ACC112 (cell line): ENCODE measurements around the gene ZSWIM4.

Experiments used
- H2AFZ ChIP-seq: fragments of 200-600 bp; sonication (generic); one replicate; pipeline ENCODE4 v1.6.0; 2017; ENCODE audit warnings: antibody characterized with exemption, low read length; ENCODE audit not compliant: unreplicated experiment
- H3K27ac ChIP-seq: fragments of 200-600 bp; sonication (generic); 2 replicates; pipeline ENCODE4 v1.5.1; 2014; ENCODE audit warnings: low read depth, mild to moderate bottlenecking, antibody characterized with exemption, low read length, moderate library complexity
- H3K27me3 ChIP-seq: fragments of 200-600 bp; sonication (generic); 2 replicates; pipeline ENCODE4 v1.6.1; 2014; ENCODE audit warnings: mild to moderate bottlenecking, antibody characterized with exemption, low read length, moderate library complexity, mixed read lengths; ENCODE audit not compliant: insufficient read depth
- H3K36me3 ChIP-seq: fragments of 200-600 bp; sonication (generic); 2 replicates; pipeline ENCODE4 v1.6.1; 2016; ENCODE audit warnings: mild to moderate bottlenecking, antibody characterized with exemption, low read length, moderate library complexity, mixed read lengths; ENCODE audit not compliant: insufficient read depth
- H3K4me1 ChIP-seq: fragments of 200-600 bp; sonication (generic); one replicate; pipeline ENCODE4 v1.6.1; 2016; ENCODE audit warnings: low read length, mixed read lengths; ENCODE audit not compliant: insufficient read depth, unreplicated experiment, control insufficient read depth
- H3K4me3 ChIP-seq: fragments of 200-600 bp; sonication (generic); 2 replicates; pipeline ENCODE4 v1.5.1; 2014; ENCODE audit warnings: mild to moderate bottlenecking, low read depth, low read length
- H3K79me2 ChIP-seq: fragments of 200-600 bp; sonication (generic); one replicate; pipeline ENCODE4 v1.6.0; 2016; ENCODE audit warnings: low read length; ENCODE audit not compliant: control insufficient read depth, unreplicated experiment, insufficient read depth

Gene ZSWIM4

DNA sequence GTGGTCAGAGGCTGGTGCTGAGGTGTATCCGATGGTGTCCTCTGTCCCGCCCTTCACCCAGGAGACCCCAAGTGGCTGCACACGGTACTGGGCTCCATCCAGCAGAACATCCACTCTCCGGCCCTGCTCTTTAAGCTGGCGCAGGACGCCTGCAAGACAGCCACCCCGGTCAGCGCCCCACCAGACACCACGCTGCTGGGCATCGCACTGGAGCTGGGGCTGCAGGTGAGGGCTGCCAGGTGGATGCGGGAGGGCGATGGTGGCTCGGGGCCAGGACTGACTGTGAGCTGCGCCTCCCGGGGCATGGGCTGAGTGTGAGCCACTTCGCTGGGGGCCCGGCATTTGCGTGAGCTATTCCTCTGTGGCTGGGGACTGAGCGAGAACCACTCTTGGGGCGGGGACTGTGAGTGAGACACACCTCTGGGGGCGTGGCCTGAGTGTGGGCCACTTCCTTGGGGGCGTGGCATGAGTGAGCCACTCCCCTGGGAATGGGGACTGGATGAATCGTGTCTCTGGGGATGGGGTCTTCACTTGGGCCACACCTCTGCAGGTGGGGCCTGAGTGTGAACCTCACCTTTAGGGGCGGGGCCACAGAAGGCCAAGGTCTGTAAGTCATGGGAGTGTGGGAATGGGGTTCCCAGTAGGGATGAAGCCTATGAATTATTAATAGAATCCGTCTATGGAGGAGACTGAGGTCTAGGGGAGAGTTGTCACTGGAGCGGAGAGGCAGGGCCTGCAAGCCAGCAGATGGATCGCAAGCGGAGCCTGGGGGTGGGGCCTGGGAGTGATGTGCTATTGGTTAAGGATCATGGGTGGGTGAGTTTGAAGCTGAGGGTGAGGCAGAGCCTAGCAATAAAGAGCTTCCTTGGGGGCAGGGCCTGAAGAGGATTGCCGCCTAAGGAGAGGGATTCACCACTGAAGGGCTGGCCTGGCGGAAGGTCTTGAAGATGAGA lies 30.5 kb downstream of the ZSWIM4 start:
- H3K27ac ChIP-seq: no peak overlapping the region
- H3K4me3 ChIP-seq: no peak overlapping the region
- no peaks in the 10 kb centered on the region for H3K79me2 ChIP-seq
- H2AFZ ChIP-seq: no peak overlapping the region
- no peaks in the 10 kb centered on the region for H3K27me3 ChIP-seq
- peaks cover 7% of the 10 kb centered on the region for H3K4me1 ChIP-seq
- peaks cover 13% of the 10 kb centered on the region; the same call in 1 of the 2 replicates for H3K36me3 ChIP-seq

DNA sequence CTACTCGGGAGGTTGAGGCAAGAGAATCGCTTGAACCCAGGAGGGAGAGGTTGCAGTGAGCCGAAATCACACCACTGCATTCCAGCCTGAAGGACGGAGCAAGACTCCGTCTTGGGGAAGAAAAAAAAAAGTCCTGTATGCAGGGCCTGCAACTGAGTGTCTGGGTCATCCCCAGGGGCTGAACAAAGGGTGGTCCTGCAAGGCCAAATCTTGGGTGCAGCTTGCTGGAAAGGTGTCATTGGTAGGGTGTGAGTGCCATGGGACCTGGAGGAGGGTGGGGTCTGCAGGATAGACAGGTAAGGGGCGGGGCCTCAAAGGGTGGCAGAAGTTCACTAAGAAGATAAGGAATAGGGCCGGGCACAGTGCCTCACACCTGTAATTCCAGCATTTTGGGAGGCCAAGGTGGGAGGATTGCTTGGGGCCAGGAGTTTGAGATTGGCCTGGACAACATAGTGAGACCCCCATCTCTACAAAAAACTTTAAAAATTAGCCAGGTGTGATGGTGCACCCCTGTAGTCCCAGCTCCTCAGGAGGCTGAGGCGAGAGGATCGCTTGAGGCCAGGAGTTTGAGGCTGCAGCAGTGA lies 31.5 kb downstream of the ZSWIM4 start:
- no peak overlapping the region for H2AFZ ChIP-seq
- peaks cover 7% of the 10 kb centered on the region for H3K4me1 ChIP-seq
- no peak overlapping the region for H3K4me3 ChIP-seq
- no peaks in the 10 kb centered on the region for H3K27me3 ChIP-seq
- no peak overlapping the region for H3K27ac ChIP-seq
- H3K79me2 ChIP-seq: no peaks in the 10 kb centered on the region
- peaks cover 13% of the 10 kb centered on the region; the same call in 1 of the 2 replicates for H3K36me3 ChIP-seq

DNA sequence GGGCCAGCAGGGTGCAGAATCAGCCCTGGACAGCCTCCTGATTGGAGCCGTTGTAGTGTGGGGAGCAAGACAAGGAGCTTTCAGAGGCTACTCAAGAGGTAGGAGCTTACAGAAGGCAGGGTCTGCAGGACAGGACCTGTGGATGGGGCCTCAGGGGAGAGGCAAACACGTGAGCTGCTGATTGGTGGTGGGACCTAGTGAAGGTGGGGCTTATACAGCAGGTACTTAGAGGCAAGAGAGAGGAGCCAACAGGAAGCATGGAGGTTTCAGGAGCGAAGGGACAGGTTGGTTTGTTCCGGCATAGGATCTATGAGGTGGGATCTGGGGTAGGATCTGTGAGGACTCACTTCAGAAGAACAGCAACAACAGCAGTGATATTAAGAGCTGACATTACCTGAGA lies 32.4 kb downstream of the ZSWIM4 start:
- Histone ChIP-seq H3K36me3 (peaks cover 13% of the 10 kb centered on the region; the same call in 1 of the 2 replicates), H3K4me1 (no peaks in the 10 kb centered on the region)

DNA sequence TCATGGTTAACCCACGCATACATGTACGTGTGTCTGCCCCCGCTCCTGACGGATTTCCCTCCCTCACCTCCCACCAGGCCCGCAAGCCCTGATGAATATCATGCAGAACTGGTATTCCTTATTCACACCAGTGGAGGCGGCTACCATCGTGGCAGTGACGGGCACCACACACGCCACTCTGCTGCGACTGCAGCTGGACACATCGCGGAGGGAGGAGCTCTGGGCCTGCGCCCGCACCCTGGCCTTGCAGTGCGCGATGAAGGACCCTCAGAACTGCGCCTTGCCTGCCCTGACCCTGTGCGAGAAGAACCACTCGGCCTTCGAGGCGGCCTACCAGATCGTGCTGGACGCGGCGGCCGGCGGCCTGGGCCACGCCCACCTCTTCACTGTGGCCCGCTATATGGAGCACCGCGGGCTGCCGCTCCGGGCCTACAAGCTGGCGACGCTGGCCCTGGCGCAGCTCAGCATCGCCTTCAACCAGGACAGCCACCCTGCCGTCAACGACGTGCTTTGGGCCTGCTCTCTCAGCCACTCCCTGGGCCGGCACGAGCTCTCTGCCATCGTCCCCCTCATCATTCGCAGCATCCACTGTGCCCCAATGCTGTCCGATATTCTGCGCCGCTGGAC lies 35.0 kb downstream of the ZSWIM4 start:
- Histone ChIP-seq H2AFZ (no peak overlapping the region), H3K27ac (no peak overlapping the region), H3K27me3 (no peaks in the 10 kb centered on the region), H3K4me3 (no peak overlapping the region), H3K4me1 (peaks cover 11% of the 10 kb centered on the region), H3K79me2 (peaks cover 5% of the 10 kb centered on the region), H3K36me3 (peaks cover 17% of the 10 kb centered on the region; the same call in 1 of the 2 replicates)

More for the DNA sequence above, 32.4 kb downstream of the ZSWIM4 start:
- Histone ChIP-seq H3K27ac (no peak overlapping the region), H3K79me2 (no peaks in the 10 kb centered on the region), H3K4me3 (no peak overlapping the region), H2AFZ (no peak overlapping the region), H3K27me3 (no peaks in the 10 kb centered on the region)

DNA sequence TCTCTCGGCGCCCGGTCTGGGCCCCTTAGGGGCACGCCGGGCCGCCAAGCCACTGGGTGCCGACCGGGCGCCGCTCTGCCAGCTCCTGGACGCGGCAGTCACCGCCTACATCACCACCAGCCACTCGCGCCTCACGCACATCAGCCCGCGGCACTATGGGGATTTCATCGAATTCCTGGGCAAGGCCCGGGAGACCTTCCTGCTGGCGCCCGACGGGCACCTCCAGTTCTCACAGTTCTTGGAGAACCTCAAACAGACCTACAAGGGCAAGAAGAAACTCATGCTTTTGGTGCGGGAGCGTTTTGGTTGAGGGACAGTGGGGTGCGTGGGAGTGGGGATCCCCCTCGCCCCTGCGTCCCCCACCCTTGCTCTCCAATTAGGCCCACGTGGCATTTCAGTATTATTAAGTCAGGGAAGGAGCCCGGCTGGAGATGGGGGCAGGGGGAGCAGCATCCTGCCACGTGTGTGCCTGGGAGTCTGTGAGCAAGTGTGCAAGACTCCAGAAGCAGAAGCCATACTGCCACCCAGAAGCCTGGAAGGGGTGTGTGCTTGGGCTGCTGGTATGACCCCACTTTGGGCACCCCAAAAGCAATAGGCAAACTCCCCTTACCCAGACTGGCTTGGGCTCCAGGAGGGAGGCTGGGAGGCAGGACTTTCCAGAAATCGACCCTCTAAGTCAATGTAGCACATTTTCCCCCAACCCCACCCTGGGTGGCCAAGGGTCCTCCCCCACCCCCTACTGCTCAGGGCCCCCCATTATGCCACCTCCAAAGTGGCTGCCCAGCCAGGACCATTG lies 35.7 kb downstream of the ZSWIM4 start:
- Histone ChIP-seq H2AFZ (no peak overlapping the region), H3K4me1 (peaks cover 14% of the 10 kb centered on the region), H3K27ac (no peak overlapping the region), H3K79me2 (peaks cover 9% of the 10 kb centered on the region), H3K36me3 (peaks cover 13% of the 10 kb centered on the region; the same call in 1 of the 2 replicates), H3K4me3 (no peak overlapping the region), H3K27me3 (no peaks in the 10 kb centered on the region)

DNA sequence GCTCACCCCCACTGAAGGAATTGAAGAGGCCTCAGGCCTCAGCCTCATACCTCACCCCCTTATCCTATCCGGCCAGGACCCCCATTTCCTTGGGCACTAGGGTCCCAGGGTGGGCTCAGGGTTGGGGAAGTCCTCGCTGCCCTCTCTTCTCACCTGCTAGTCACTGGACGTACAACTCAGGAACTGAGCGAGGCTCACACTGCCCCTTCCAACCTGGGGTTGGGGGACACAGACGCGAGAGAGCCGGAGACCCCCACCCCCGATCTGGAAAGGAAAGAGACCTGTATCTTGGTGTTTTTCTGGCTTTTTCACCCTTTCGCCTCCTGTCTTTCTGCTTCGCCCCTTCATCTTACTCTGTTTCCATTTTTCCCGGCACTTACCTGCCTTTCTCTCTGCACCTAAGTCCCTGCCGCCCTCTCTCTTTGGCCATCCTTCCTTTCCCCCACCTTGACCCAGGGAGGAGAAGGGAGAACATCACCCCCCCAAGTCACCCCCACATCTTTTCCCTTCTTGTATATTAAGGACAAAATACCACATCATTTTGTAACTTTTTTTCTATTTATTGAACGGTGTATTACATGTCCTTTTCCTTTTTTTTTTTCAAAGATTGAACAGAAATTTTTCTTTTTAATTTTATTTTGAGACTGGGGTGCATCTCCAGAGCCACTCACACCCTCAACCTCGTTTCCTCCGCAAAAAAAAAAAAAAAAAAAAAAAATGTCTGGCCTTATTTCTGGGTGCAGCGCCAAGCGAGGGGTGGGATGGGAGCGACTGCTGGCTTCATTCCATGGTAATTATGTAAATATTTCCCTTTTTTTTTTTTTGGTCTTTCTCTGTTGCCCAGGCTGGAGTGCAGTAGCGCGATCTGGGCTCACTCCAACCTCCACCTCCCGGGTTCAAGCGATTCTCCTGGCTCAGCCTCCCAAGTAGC lies 36.6 kb downstream of the ZSWIM4 start:
- peaks cover 23% of the 10 kb centered on the region for H3K4me1 ChIP-seq
- H3K27me3 ChIP-seq: no peaks in the 10 kb centered on the region
- no peak overlapping the region for H3K4me3 ChIP-seq
- H3K79me2 ChIP-seq: peaks cover 17% of the 10 kb centered on the region
- H2AFZ ChIP-seq: no peak overlapping the region
- H3K36me3 ChIP-seq: peaks cover 14% of the 10 kb centered on the region; the same call in 1 of the 2 replicates
- no peak overlapping the region for H3K27ac ChIP-seq

DNA sequence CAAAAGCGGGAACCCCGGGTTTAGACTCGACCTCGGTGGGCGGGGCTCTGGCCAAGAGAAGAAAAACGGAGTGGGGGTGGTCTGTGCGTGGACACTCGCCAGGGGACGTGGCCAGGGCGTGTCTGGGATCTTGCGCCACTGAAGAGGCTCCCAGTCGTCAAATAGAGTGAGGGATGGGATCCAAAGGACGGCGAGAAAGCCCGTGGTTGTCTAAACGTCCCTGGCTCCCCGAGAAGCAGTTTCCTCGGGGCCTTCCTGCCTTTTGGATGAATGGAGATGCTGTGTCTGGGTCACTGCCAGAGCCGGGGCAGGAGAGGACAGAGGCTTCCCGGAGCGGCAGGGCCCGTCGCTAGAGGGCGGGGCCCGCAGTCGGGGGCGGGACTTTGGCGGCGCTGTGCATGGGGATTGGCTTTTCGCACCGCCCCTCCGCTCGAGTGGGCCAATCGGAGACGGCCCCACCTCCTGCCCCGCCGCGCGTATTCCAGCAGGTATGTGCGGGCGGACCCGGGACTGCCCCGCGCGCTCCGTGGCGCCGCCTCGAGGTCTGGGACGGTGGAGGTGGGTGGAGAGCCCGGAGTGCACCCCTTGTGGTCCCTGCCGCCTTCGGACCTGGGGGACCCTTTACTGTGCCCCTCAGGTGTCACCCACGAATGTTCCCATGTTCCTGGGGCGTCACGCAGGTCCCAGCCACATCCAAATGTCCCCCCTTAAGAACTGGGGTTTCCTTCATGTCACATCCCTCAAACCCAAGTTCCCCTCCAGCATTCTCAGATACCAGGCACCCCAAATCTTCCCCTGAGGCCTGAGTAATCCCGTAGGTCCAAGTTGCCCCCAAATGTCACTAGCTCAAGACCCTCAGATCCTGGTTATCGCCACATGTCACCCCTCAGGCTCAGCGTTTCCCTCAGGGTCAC lies 38.3 kb downstream of the ZSWIM4 start:
- Histone ChIP-seq H3K4me3 (0 out of 2 replicates have a peak overlapping the region, but pooled peaks have one; percentile 20), H3K27me3 (no peaks in the 10 kb centered on the region), H3K4me1 (peaks cover 35% of the 10 kb centered on the region), H3K79me2 (peaks cover 31% of the 10 kb centered on the region), H3K27ac (peak overlapping the region; percentile 79), H2AFZ (no peak overlapping the region), H3K36me3 (peaks cover 19% of the 10 kb centered on the region; the same call in 1 of the 2 replicates)

DNA sequence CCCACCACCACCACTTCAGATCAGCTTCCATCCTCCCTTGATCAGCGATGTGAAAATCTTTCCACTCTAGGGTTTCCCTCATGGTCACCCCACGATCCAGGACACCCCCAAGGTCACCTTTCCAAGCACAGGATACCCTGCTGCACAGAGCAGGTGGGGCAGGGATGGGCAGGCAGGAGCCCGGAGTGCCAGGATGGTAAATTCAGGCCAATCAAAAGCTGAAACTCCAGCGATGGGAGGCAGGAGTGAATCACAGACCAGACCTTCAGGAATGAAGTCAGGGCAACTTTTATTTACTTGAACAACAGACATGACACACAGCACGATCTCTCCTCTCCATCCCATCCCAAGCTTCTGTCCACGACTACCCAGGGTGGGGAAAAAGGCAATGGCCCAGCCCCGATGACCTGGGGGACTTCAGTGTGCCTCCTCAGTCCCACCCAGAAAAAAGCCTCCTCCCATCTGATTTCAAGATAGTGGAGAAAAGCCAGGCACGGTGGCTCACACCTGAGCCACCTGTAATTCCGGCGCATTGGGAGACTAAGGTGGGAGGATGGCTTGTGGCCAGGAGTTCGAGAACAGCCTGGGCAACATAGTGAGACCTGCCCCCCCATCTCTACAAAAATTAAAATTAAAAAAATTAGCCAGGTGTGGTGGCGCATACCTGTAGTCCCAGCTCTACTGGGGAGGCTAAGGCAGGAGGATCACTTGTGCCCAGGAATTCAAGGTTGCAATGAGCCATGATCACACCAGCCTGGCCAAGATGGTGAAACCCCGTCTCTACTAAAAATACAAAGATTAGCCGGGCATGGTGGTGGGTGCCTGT lies 39.2 kb downstream of the ZSWIM4 start:
- no peak overlapping the region for H2AFZ ChIP-seq
- H3K79me2 ChIP-seq: peaks cover 39% of the 10 kb centered on the region
- no peaks in the 10 kb centered on the region for H3K27me3 ChIP-seq
- peaks cover 20% of the 10 kb centered on the region; the same call in 1 of the 2 replicates for H3K36me3 ChIP-seq
- peaks cover 43% of the 10 kb centered on the region for H3K4me1 ChIP-seq
- 0 out of 2 replicates have a peak overlapping the region, but pooled peaks have one; percentile 20 for H3K4me3 ChIP-seq
- H3K27ac ChIP-seq: peak overlapping the region; percentile 79
